Peyer's patch (tissue), 4 donors: Measurements from ENCODE around the gene MRPL17.

Source experiments
- CTCF ChIP-seq, 6 experiments: fragments of 450-650 bp in 4 of 6; fragments of 200-600 bp in 2 of 6; sonication (generic) in 1 of 6; IDR thresholded peaks; one replicate each; pipeline ENCODE4 v1.5.1; 2017 to 2019; ENCODE audit warnings: antibody characterized with exemption in 6 of 6, mild to moderate bottlenecking in 3 of 6, moderate library complexity in 1 of 6
- POLR2A ChIP-seq, 2 donors: fragments of 450-650 bp; IDR thresholded peaks; one replicate each; pipeline ENCODE4 v1.5.1; 2017; ENCODE audit warnings: antibody characterized with exemption in 2 of 2, mild to moderate bottlenecking in 2 of 2, moderate library complexity in 2 of 2

- TF ChIP-seq CTCF (IDR thresholded peaks at IDR 0.05) (no peak), POLR2A (IDR thresholded peaks at IDR 0.05) (no peak)
These were observed 11.0 kb upstream of the MRPL17 start for GRCh38 chr11:6694229-6694535.
